ENCODE measurements around the gene MINDY3.

DNA sequence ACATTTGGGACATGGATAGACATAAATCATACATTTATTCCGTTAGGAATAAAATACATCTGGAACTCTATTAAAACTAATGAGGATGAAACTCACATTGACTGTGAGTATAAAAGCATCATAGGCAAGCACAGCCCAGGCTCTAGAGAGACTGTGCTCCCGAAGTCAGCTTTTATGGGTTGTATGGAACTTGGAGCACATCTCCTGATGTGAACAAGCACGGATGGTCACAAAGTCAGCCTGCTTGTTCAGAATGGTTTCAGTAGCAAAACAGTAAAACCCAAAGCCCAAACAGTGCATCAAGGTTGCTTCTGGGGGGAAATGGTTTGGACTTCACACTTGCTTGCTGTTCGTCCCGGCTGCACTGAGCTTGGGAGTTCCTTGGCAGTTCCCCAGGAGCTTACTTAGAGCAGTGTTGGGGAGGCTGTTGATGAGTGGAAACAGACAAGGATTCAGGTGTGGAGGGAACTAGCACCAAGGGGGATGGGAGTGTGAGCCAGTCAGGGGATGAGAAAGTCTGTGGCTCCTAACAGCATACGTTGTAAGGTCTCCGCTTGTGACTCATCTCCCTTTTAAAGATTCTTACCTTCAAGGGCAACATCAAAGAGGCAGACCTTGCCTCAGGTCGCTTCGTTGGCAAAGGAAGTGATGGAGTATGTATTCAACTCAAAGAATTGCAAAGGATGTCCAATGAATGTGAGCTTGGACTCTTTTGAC lies 120.9 kb downstream of the MINDY3 start:
- TF ChIP-seq, protein P1, sequence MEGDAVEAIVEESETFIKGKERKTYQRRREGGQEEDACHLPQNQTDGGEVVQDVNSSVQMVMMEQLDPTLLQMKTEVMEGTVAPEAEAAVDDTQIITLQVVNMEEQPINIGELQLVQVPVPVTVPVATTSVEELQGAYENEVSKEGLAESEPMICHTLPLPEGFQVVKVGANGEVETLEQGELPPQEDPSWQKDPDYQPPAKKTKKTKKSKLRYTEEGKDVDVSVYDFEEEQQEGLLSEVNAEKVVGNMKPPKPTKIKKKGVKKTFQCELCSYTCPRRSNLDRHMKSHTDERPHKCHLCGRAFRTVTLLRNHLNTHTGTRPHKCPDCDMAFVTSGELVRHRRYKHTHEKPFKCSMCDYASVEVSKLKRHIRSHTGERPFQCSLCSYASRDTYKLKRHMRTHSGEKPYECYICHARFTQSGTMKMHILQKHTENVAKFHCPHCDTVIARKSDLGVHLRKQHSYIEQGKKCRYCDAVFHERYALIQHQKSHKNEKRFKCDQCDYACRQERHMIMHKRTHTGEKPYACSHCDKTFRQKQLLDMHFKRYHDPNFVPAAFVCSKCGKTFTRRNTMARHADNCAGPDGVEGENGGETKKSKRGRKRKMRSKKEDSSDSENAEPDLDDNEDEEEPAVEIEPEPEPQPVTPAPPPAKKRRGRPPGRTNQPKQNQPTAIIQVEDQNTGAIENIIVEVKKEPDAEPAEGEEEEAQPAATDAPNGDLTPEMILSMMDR (IDR thresholded peaks at IDR 0.05 in 8 of 11, conservative IDR thresholded peaks at IDR 0.05 in 3 of 11): no peak
- TF ChIP-seq POLR2A (IDR thresholded peaks at IDR 0.05) (no peak), POLR2AphosphoS5 (IDR thresholded peaks at IDR 0.05) (no peak)

Data from spleen (tissue), 7 donors.